ENCODE results near the gene PRKCZ.

The PRKCZ gene

DNA sequence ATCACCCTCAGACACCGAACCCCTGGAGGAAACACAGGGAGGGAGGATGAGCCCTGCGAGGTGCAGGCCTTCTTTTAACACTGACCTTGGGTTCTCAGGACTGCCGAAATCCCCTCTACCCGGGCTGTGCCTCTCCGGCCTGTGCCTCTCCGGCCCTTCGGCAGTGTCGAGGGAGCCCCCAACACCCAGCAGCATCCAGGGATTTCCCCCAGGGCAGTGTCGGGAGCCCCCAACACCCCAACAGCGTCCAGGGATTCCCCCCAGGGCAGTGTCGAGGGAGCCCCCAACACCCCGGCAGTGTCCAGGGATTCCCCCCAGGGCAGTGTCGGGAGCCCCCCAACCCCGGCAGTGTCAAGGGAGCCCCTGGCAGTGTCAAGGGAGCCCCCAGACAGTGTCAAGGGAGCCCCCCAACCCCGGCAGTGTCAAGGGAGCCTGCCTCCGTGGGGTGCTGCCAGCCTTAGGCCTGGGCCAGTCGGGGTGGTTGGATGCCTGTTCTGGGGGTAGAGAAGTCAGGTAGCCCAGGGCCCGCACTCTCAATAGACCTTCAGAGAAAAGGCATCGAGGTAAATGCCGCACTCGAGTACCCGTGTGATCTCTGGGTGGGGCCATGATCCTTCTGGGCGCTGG lies 57.5 kb downstream of the PRKCZ start:
- Histone ChIP-seq H3K27me3 (ENCODE audit: control insufficient read depth in 3 of 3, insufficient read depth in 3 of 3, low read depth in 1 of 3, low read length in 3 of 3) (peaks cover 0 to 15% (median 0%) of the 10 kb centered on the region in 3 experiments), H2BK15ac (ENCODE audit: low read length) (no peak overlapping the region), H3K18ac (ENCODE audit: low read length) (no peak overlapping the region), H3K23ac (ENCODE audit: low read depth, low read length, poor library complexity) (no peak overlapping the region), H3K36me3 (replicated peaks in 1 of 2; ENCODE audit: control insufficient read depth in 2 of 2, insufficient read depth in 2 of 2, low read length in 2 of 2) (peaks cover 0 to 3% of the 10 kb centered on the region in 2 donors), H3K4me3 (ENCODE audit: low read length in 2 of 2) (no peak overlapping the region), H3K27ac (replicated peaks; ENCODE audit: low read length) (no peak overlapping the region), H3K9me3 (replicated peaks in 1 of 2; ENCODE audit: control insufficient read depth in 2 of 2, insufficient read depth in 1 of 2, low read depth in 1 of 2, low read length in 2 of 2) (peaks cover 0 to 2% of the 10 kb centered on the region in 2 donors), H4K8ac (ENCODE audit: low read depth, low read length) (peak overlapping the region; percentile 70), H2BK120ac (ENCODE audit: low read depth, low read length) (no peak overlapping the region), H3K9ac (ENCODE audit: low read depth, low read length, poor library complexity) (no peak overlapping the region), H3K4me2 (ENCODE audit: insufficient read depth, low read length, poor library complexity, severe bottlenecking) (no peak overlapping the region), H2AK5ac (ENCODE audit: low read depth, low read length) (no peak overlapping the region), H4K91ac (ENCODE audit: low read depth, low read length, poor library complexity) (no peak overlapping the region), H2BK12ac (ENCODE audit: low read length) (no peak overlapping the region), H2AFZ (ENCODE audit: low read length) (no peak overlapping the region), H3K14ac (ENCODE audit: low read length) (no peak overlapping the region), H3K4ac (ENCODE audit: low read length) (no peak overlapping the region), H2BK5ac (ENCODE audit: low read length) (peak overlapping the region; percentile 87), H3K79me1 (ENCODE audit: low read depth, low read length) (peaks cover 10% of the 10 kb centered on the region), H3K4me1 (ENCODE audit: control insufficient read depth in 2 of 2, insufficient read depth in 1 of 2, low read depth in 1 of 2, low read length in 2 of 2) (peaks cover 0 to 6% of the 10 kb centered on the region in 2 donors)
- no peak for DNase-seq (ENCODE audit: low spot score)
- no CpG with 5 or more reads among the region's 23 CpGs for WGBS, 2 donors (ENCODE audit: extremely low coverage in 2 of 2, insufficient read length in 2 of 2, insufficient replicate concordance in 1 of 2)

DNA sequence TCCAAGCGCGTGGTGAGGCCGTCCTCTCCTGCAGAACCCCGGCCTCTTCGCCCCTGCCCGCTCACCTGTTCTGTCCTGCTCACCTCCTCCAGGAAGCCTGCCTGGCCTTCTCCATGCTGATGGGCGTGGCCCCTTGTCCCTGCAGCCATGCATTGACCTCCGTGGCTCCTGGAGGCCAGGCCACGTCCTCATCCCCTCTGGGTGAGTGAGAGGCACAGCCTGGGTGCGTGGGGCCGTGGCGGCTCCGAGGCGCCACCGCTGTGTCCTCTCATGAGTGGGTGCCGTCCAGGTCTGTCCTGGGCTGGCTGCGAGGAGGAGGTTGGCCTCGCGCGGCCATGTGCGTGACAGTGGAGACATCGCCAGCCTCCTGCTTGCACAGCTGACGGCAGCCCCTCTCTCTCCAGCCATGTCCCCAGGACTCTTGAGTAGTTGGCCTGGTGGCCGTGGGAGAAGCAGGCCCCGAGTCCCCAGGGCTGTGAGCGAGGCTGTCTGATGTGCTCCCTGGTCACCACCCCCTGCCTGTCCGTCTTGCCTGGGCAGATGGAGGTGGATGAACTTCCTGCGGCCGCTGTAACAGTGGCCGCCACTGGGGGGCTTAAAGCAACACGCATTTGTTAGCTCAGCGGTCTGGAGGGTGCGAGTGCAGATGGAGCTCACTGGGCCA lies 58.1 kb downstream of the PRKCZ start:
- DNase-seq (ENCODE audit: low spot score) = peak; percentile 33
- H3K14ac ChIP-seq (ENCODE audit: low read length) = peak overlapping the region; percentile 76
- peak overlapping the region; percentile 70 for H4K8ac ChIP-seq (ENCODE audit: low read depth, low read length)
- peak overlapping the region; percentile 72 for H2AFZ ChIP-seq (ENCODE audit: low read length)
- peak overlapping the region; percentile 94 for H3K18ac ChIP-seq (ENCODE audit: low read length)
- H3K4ac ChIP-seq (ENCODE audit: low read length) = peak overlapping the region; percentile 66
- H3K4me2 ChIP-seq (ENCODE audit: insufficient read depth, low read length, poor library complexity, severe bottlenecking) = no peak overlapping the region
- peaks cover 10% of the 10 kb centered on the region for H3K79me1 ChIP-seq (ENCODE audit: low read depth, low read length)
- H3K9me3 ChIP-seq (replicated peaks in 1 of 2; ENCODE audit: control insufficient read depth in 2 of 2, insufficient read depth in 1 of 2, low read depth in 1 of 2, low read length in 2 of 2) = peaks cover 0 to 1% of the 10 kb centered on the region in 2 donors
- no peak overlapping the region for H3K27ac ChIP-seq (replicated peaks; ENCODE audit: low read length)
- H2AK5ac ChIP-seq (ENCODE audit: low read depth, low read length) = peak overlapping the region; percentile 94
- peaks cover 0 to 17% (median 0%) of the 10 kb centered on the region in 3 experiments for H3K27me3 ChIP-seq (ENCODE audit: control insufficient read depth in 3 of 3, insufficient read depth in 3 of 3, low read depth in 1 of 3, low read length in 3 of 3)
- no peak overlapping the region for H4K91ac ChIP-seq (ENCODE audit: low read depth, low read length, poor library complexity)
- no CpG with 5 or more reads among the region's 33 CpGs for WGBS, 2 donors (ENCODE audit: extremely low coverage in 2 of 2, insufficient read length in 2 of 2, insufficient replicate concordance in 1 of 2)
- no peak overlapping the region for H3K4me3 ChIP-seq (ENCODE audit: low read length in 2 of 2)
- H3K36me3 ChIP-seq (replicated peaks in 1 of 2; ENCODE audit: control insufficient read depth in 2 of 2, insufficient read depth in 2 of 2, low read length in 2 of 2) = peaks cover 0 to 3% of the 10 kb centered on the region in 2 donors
- peak overlapping the region; percentile 37 for H2BK15ac ChIP-seq (ENCODE audit: low read length)
- peaks cover 0 to 6% of the 10 kb centered on the region in 2 donors for H3K4me1 ChIP-seq (ENCODE audit: control insufficient read depth in 2 of 2, insufficient read depth in 1 of 2, low read depth in 1 of 2, low read length in 2 of 2)
- peak overlapping the region; percentile 87 for H2BK5ac ChIP-seq (ENCODE audit: low read length)
- H3K23ac ChIP-seq (ENCODE audit: low read depth, low read length, poor library complexity) = peak overlapping the region; percentile 89
- peak overlapping the region; percentile 66 for H2BK12ac ChIP-seq (ENCODE audit: low read length)
- H2BK120ac ChIP-seq (ENCODE audit: low read depth, low read length) = no peak overlapping the region
- H3K9ac ChIP-seq (ENCODE audit: low read depth, low read length, poor library complexity) = no peak overlapping the region

DNA sequence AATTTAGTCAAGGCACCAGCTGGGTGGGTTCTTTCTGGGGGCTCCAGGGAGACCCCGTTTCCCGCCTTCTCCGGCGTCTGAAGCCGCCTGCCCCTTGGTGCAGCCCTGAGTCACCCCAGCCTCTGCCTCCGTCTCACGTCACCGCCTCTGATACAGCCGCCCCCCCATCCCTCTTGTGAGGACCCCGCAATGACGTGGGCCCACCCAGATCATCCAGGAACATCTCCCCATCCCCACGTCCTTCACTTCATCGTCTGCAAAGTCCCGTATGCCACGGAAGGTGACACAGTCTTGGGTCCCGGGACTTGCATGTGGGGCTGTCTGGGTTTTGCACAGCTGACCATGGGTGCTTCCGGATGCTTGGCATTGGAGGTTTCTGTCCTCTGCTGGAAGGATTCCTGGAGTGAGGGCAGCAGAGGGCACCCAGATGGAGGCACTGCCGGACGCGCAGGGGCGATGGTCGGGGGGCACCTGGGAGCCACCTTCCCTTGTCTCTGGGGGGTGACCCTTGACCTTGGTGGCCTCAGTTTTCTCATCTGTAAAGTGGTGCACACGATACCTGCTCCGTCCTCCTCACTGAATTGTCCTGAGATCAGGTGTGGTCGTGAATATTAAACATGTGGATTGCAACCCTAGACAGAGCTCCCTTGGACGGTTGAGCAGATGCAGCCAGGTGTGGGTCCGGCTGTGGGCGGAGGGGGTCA lies 58.8 kb downstream of the PRKCZ start:
- H3K9ac ChIP-seq (ENCODE audit: low read depth, low read length, poor library complexity) = no peak overlapping the region
- H3K79me1 ChIP-seq (ENCODE audit: low read depth, low read length) = peaks cover 10% of the 10 kb centered on the region
- peak overlapping the region; percentile 90 for H3K23ac ChIP-seq (ENCODE audit: low read depth, low read length, poor library complexity)
- H3K14ac ChIP-seq (ENCODE audit: low read length) = no peak overlapping the region
- H2BK15ac ChIP-seq (ENCODE audit: low read length) = no peak overlapping the region
- H4K91ac ChIP-seq (ENCODE audit: low read depth, low read length, poor library complexity) = no peak overlapping the region
- H3K4me3 ChIP-seq (ENCODE audit: low read length in 2 of 2) = no peak overlapping the region
- H2BK12ac ChIP-seq (ENCODE audit: low read length) = peak overlapping the region; percentile 7
- H3K9me3 ChIP-seq (replicated peaks in 1 of 2; ENCODE audit: control insufficient read depth in 2 of 2, insufficient read depth in 1 of 2, low read depth in 1 of 2, low read length in 2 of 2) = no peaks in the 10 kb centered on the region
- peaks cover 0 to 3% of the 10 kb centered on the region in 2 donors for H3K36me3 ChIP-seq (replicated peaks in 1 of 2; ENCODE audit: control insufficient read depth in 2 of 2, insufficient read depth in 2 of 2, low read length in 2 of 2)
- no peak overlapping the region for H3K4ac ChIP-seq (ENCODE audit: low read length)
- peaks cover 0 to 6% of the 10 kb centered on the region in 2 donors for H3K4me1 ChIP-seq (ENCODE audit: control insufficient read depth in 2 of 2, insufficient read depth in 1 of 2, low read depth in 1 of 2, low read length in 2 of 2)
- peak overlapping the region; percentile 52 for H3K18ac ChIP-seq (ENCODE audit: low read length)
- no peak overlapping the region for H2BK120ac ChIP-seq (ENCODE audit: low read depth, low read length)
- no peak overlapping the region for H4K8ac ChIP-seq (ENCODE audit: low read depth, low read length)
- WGBS, 2 donors (ENCODE audit: extremely low coverage in 2 of 2, insufficient read length in 2 of 2, insufficient replicate concordance in 1 of 2) = no CpG with 5 or more reads among the region's 28 CpGs
- no peak overlapping the region for H3K4me2 ChIP-seq (ENCODE audit: insufficient read depth, low read length, poor library complexity, severe bottlenecking)
- DNase-seq (ENCODE audit: low spot score) = no peak
- H2BK5ac ChIP-seq (ENCODE audit: low read length) = peak overlapping the region; percentile 87
- peak overlapping the region; percentile 0 for H2AK5ac ChIP-seq (ENCODE audit: low read depth, low read length)
- H3K27ac ChIP-seq (replicated peaks; ENCODE audit: low read length) = no peak overlapping the region
- H3K27me3 ChIP-seq (ENCODE audit: control insufficient read depth in 3 of 3, insufficient read depth in 3 of 3, low read depth in 1 of 3, low read length in 3 of 3) = peaks cover 0 to 19% (median 0%) of the 10 kb centered on the region in 3 experiments
- H2AFZ ChIP-seq (ENCODE audit: low read length) = peak overlapping the region; percentile 72

DNA sequence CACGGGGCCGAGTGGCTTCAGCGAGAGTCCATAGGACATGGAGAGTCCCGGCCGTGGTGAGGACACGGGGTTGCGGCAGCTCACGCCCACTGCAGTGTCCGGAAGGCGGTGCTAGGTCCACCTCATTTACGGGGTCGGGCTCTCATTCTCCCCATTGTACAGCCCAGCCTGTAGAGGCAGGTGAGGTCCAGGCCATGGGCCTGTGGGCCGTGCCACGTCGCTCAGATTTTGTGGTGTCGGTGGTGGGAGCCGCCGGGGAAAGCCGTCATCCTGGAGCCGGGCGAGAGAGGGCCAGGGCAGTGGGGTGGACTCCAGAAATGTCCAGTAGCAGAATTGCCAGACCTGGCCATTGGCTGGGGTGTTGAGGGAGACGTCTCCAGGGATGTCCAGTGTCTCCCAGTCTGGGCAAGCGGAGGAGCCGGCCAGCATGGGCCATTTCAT lies 59.4 kb downstream of the PRKCZ start:
- Histone ChIP-seq H3K9ac (ENCODE audit: low read depth, low read length, poor library complexity) (no peak overlapping the region), H3K14ac (ENCODE audit: low read length) (no peak overlapping the region), H2BK12ac (ENCODE audit: low read length) (peak overlapping the region; percentile 7), H3K4ac (ENCODE audit: low read length) (no peak overlapping the region), H2AK5ac (ENCODE audit: low read depth, low read length) (peak overlapping the region; percentile 0), H2BK15ac (ENCODE audit: low read length) (no peak overlapping the region), H3K36me3 (replicated peaks in 1 of 2; ENCODE audit: control insufficient read depth in 2 of 2, insufficient read depth in 2 of 2, low read length in 2 of 2) (peaks cover 0 to 3% of the 10 kb centered on the region in 2 donors), H4K91ac (ENCODE audit: low read depth, low read length, poor library complexity) (no peak overlapping the region), H2BK5ac (ENCODE audit: low read length) (no peak overlapping the region), H3K4me3 (ENCODE audit: low read length in 2 of 2) (no peak overlapping the region), H3K4me2 (ENCODE audit: insufficient read depth, low read length, poor library complexity, severe bottlenecking) (no peak overlapping the region), H3K9me3 (replicated peaks in 1 of 2; ENCODE audit: control insufficient read depth in 2 of 2, insufficient read depth in 1 of 2, low read depth in 1 of 2, low read length in 2 of 2) (no peaks in the 10 kb centered on the region), H3K4me1 (ENCODE audit: control insufficient read depth in 2 of 2, insufficient read depth in 1 of 2, low read depth in 1 of 2, low read length in 2 of 2) (peaks cover 0 to 3% of the 10 kb centered on the region in 2 donors), H2BK120ac (ENCODE audit: low read depth, low read length) (no peak overlapping the region), H4K8ac (ENCODE audit: low read depth, low read length) (no peak overlapping the region), H3K18ac (ENCODE audit: low read length) (no peak overlapping the region), H2AFZ (ENCODE audit: low read length) (no peak overlapping the region), H3K23ac (ENCODE audit: low read depth, low read length, poor library complexity) (peak overlapping the region; percentile 90), H3K27ac (replicated peaks; ENCODE audit: low read length) (no peak overlapping the region), H3K79me1 (ENCODE audit: low read depth, low read length) (peaks cover 10% of the 10 kb centered on the region), H3K27me3 (ENCODE audit: control insufficient read depth in 3 of 3, insufficient read depth in 3 of 3, low read depth in 1 of 3, low read length in 3 of 3) (peaks cover 0 to 20% (median 0%) of the 10 kb centered on the region in 3 experiments)
- no CpG with 5 or more reads among the region's 24 CpGs for WGBS, 2 donors (ENCODE audit: extremely low coverage in 2 of 2, insufficient read length in 2 of 2, insufficient replicate concordance in 1 of 2)
- no peak for DNase-seq (ENCODE audit: low spot score)

Measured in neuronal stem cell (in vitro differentiated cells).